NCI-H2196 (cell line): ENCODE data around the gene EIF4A3.
"Not testable (repeated sequence)": the region's sequence is repeated elsewhere in the genome, so short reads cannot be mapped to it uniquely, and the experiment has no call there.

Source experiments
- DNase-seq: peaks from one replicate; lab custom pipeline; 2025; ENCODE audit not compliant: unreplicated experiment; lab: John Stamatoyannopoulos, UW

The EIF4A3 gene

GRCh38 chr17:80101946-80102663 is 44.8 kb downstream of the EIF4A3 start:
- no peak for DNase-seq

DNA sequence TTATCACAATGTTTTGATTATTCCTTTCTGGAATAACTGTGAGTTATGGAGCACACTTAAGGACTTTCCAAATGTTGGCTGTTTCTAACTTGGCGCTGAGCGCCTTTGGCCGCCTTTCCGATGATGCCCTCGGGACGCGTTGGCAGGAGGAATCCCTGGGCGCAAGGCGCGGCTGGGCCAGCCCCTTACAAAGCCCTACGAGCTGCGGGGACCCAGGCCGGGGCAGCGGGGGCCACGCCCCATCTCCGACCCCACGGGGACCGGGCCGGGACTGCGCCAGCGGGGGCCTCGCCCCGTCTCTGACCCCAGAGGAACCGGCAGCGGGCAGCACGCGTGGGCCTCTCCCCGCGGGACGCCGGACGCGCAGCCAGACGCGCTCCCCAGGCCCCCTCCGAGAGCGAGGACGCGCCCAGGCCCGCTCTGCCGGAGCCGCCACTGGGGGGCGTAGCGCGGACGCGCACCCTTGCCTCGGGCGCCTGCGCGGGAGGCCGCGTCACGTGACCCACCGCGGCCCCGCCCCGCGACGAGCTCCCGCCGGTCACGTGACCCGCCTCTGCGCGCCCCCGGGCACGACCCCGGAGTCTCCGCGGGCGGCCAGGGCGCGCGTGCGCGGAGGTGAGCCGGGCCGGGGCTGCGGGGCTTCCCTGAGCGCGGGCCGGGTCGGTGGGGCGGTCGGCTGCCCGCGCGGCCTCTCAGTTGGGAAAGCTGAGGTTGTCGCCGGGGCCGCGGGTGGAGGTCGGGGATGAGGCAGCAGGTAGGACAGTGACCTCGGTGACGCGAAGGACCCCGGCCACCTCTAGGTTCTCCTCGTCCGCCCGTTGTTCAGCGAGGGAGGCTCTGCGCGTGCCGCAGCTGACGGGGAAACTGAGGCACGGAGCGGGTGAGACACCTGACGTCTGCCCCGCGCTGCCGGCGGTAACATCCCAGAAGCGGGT is 45.6 kb downstream of the EIF4A3 start, which contains the start of gene GAA:
Gene GAA (plus strand): TSS at position 571 of the 935 bp plus-strand sequence. CDS start 3,006 bp downstream, outside the sequence.
- peak; percentile 98 for DNase-seq

DNA sequence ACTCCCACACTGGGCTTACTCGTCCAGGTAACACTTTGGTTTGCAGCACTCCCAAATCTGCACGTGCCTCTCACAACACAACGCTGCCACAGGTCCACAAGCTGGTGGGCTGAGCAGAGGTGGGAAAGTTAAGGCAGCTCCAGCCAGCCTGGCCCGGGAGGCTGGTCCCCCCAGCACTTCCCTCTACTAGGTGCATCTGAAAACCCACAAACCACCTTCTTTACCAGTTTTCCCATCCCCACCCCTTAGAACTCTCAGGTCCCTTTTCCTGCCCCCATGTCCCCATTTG is 46.9 kb downstream of the EIF4A3 start:
- DNase-seq = no peak

GRCh38 chr17:80099291-80100034 is 47.5 kb downstream of the EIF4A3 start:
- no peak for DNase-seq

- no peak for DNase-seq
Observed at GRCh38 chr17:80097844-80098691, 48.9 kb downstream of the EIF4A3 start.

DNA sequence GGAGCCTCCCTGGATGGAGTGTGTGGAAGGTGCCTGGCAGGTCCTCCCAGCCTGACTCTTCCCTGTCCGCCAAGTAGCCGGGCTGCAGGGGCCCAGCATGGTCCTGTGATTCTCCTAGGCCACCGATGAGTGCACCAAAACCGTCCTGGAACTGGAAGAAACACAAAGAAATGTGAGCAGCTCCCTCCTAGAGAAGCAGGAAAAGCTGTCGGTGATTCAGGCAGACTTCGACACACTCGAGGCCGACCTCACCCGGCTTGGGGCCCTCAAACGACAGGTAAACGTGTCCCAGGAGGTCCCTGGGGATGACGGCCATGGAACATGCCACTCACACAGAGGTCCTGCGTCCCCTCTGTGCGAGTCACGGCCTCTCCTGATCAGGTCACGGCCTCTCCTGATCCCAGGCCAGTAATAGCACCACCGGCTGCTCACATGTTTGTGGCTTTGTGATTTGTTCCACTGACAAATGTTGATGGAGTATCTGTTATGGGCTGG is 49.8 kb downstream of the EIF4A3 start:
- DNase-seq = no peak

DNA sequence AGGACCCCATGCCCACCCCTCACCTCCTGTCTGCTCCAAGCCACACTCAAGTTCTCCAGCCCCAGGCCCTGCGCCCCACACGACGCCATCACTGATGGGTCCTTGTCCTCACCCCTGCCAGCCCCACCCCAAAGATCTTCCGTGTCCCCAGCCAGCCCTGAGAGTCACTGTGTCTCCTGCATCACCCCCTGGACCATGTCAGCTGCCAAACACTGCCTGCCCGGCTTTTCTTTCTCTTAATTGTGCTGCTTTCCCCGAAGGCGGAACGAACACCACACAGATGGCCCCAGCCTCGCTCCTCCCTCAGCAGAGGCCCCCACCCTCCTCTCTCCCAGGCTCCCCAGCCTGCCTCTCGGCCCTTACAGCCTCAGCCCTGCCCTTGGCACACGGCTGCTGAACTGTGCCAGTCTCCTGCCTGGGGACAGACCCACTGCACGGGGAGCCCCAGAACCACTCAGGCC is 50.3 kb downstream of the EIF4A3 start:
- no peak for DNase-seq

DNA sequence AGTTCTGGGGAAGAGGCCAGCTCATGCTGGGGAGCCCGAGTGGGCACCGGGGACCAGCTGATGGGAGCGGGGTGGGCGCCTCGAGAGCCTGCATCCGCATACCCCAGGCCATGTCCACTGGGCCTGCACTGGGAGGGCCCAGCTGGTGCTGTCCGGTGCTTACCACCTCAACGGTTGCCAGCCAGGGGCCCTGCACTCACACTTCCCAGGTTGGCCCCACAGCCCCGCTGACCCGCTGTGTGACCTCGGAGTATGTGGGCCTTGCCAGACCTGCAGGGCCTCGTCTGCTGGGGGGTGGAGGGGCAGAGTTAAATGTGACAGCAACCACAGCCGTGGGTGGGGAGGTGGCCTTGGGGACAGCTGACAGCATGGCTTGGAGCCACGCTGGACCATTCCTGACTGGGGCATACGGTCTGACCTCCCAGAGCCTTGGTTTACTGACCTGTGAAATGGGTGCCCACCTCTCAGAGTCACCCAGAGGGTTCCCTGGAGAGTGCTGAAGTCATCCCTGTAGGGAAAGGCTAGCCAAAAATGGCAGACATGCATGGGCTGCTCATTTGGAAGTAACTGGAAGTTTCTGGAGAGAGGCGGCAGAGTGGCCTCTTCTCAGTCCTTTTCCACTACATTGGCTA is 51.0 kb downstream of the EIF4A3 start:
- DNase-seq = no peak

GRCh38 chr17:80095038-80095843 is 51.7 kb downstream of the EIF4A3 start:
- DNase-seq = no peak

- DNase-seq = no peak
Observed at GRCh38 chr17:80092959-80093358, 54.0 kb downstream of the EIF4A3 start.

DNA sequence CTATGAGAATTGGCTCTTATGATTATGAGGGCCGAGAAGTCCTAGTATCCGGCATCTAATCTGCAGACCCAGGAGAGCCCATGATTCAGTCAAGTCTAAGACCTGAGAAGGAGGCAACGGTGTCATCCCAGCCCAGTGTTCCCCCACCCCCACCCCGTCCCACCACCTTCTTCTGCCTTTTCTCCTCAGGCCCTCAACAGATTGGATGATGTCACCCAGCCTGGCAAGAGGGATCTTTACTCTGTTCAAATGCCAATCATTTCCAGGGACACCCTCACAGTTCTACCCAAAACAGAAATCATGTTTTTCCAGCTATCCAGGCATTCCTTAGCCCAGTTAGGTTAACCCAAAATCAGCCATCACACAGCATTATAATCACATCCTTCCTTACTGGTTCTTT is 55.6 kb downstream of the EIF4A3 start:
- DNase-seq = no peak

DNA sequence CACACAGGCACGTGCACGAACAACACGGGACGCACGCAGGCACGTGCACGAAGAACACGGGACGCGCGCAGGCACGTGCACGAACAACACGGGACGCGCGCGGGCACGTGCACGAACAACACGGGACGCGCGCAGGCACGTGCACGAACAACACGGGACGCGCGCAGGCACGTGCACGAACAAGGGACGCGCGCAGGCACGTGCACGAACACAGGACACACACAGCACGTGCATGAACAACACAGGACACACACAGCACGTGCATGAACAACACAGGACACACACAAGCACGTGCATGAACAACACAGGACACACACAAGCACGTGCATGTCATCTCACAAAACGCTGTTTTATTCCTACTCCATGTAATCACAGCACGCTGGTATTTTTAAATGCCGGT is 56.8 kb downstream of the EIF4A3 start:
- DNase-seq = not testable (repeated sequence)

GRCh38 chr17:80089762-80090161 is 57.2 kb downstream of the EIF4A3 start:
- DNase-seq = no peak

DNA sequence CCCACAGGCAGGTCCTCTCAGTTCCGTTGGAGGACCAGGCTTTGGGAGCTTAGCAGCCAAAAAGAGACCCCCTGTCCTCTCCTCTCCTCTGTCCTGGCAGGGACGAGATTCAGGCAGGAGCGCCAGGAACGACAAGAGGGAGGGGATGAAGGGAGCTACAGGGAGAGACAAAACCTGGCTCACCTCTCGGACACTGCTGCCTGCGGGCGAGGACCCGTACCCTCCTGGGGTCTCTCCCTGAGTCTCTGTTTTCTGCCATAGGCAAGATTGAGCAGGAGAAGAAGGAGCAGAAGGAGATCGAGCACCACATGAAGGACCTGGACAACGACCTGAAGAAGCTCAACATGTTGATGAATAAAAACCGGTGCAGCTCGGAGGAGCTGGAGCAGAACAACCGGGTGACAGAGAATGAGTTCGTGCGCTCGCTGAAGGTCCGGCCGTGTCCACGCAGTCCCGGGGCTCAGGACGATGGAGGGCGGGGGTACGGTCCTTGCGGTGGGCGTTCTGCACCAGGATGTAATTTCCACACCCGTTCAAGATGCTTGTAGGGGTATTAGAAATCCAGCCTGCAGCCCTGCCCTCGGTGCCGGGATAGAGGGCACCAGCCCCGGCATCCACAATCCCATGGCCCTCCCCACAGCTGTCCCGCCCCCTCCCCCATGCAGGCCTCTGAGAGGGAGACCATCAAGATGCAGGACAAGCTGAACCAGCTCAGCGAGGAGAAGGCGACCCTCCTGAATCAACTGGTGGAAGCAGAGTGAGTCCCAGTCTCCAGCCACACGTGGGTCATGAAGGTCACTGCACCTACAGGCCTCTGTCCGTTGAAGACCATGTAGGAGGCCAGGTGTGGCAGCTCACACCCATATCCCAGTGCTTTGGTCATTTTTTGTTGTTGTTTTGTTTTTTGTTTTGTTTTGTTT is 59.3 kb downstream of the EIF4A3 start:
- no peak for DNase-seq

DNA sequence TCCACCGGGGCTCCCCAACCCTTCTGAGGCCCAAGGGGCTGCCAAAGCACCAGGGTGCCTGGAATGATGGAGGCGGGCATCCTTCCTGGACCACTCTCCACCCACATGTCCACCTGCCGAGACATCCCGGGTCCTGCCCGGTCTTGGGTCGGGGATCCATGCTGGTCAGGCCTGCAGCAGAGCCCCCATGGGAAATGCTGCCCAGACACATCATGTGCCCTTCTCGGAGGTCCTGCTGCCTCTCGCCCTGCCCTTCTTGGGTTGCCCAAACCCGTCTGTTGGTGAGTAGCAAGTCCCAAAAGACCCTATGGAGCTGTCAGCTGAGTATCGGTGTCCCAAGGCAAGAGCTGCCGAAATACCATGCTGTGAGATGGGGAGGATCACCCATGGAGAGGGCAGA is 60.3 kb downstream of the EIF4A3 start:
- DNase-seq = no peak

DNA sequence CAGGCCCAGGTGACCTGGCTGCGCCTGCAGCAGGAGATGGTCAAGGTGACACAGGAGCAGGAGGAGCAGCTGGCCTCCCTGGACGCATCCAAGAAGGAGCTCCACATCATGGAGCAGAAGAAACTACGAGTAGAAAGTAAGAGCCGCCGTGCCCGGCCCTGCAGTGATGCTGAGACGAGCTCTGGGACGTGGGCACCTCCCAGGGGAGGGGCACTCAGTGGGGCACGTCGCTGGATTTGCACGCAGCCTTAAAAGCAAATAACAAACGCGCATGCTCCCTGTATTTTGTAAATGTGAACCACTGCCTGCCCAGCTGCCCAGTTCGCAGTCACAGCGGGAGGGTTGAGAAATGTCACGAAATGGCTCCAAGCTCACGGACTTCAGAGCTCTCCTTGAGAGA is 60.8 kb downstream of the EIF4A3 start:
- DNase-seq = no peak

DNA sequence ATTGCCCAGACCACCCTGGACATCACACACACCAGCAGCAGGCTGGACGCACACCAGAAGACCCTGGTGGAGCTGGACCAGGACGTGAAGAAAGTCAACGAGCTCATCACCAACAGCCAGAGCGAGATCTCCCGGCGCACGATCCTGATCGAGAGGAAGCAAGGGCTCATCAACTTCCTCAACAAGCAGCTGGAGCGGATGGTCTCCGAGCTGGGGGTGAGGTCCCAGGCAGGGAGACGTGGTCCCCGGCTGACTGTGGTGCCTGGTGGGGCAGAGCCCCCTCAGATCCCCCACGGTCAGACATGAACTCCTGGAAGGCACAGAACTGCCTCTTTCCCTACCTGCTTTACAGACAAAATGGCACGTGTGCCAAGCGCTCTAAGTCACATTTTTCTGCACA is 62.2 kb downstream of the EIF4A3 start:
- DNase-seq = no peak
